NCI-H2107 treated with DMSO at 0.1 percent for 48 hours (cell line): ENCODE data around the gene IRAG1.
A peak's percentile ranks its signal among the peaks of the same experiment; 100 is the strongest.

Experiments used
- DNase-seq: peaks from one replicate; lab custom pipeline; 2025; ENCODE audit not compliant: unreplicated experiment; lab: John Stamatoyannopoulos, UW

IRAG1 gene

DNA sequence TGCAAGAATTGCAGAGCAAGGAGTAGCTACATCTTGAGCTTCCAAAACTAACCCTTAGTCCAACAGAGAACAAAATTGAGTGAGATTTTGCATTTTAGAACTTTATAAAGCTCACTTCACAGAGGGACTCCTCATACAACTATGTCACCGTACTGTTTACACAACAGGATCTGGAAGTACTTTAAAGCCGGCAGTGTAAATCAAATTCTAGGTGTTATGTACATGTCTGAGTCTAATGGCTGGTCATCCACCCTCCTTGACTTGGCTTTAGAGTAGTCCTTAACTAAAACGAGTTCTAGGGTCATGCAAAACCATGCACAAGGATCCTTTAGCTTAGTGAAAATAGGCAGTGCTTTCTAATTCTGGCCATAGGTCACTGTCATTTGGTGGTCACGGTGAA, 23.5 kb downstream of the IRAG1 start:
- peak; percentile 33 for DNase-seq

DNA sequence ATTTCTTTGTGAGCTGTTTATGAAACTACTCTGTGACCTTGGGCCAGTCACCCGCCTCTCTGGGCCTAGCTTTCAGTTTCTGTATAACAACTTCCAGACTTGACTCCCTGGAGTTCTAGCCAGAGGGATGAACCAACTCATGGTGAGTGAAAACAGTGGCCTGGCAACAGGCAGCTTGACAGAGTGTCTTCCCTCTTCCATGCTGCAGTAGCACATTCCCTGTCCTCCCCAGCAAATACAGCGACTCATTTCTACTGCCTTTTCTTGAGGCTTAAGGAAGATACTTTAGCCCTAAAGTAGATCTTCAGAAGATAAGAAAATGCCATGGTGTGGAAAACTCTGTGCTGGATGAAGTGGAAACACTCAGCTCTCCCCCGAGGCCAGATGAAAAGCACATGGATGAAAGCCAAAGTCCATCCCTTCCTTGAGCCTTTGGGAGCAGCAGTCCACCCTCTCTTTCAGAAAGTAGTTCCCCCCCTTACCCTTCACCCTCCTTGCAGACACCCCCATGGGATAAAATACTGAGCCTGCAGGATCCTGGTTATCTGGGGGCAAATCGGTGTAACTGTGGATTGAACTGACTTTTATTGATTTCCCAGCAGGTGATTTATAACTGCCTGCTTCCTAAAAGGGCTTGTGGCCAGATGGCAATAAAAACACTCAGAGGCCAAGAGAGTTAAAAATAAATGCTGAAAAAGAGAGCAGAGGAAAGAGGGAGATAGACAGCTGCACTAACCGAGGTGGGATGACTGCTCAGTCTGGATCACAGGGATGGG, 24.1 kb downstream of the IRAG1 start:
- peak; percentile 42 for DNase-seq

DNA sequence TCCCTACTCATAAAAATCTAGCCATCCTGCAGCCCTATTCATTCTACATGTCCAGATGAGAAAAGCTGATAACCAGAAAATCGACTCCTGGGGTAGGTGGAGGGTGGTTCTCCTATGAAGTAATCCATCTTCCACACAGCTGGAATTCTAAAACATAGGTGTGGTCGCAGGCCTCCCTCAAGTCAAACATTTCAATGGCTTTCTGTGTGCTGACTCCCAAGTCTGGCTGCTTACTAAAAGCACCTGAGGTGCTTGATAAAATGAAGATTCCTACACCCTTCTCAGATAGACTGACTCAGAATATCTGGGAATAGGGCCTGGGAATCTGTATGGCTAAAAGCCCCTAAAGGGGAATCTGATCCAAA, 26.1 kb downstream of the IRAG1 start:
- no peak for DNase-seq

DNA sequence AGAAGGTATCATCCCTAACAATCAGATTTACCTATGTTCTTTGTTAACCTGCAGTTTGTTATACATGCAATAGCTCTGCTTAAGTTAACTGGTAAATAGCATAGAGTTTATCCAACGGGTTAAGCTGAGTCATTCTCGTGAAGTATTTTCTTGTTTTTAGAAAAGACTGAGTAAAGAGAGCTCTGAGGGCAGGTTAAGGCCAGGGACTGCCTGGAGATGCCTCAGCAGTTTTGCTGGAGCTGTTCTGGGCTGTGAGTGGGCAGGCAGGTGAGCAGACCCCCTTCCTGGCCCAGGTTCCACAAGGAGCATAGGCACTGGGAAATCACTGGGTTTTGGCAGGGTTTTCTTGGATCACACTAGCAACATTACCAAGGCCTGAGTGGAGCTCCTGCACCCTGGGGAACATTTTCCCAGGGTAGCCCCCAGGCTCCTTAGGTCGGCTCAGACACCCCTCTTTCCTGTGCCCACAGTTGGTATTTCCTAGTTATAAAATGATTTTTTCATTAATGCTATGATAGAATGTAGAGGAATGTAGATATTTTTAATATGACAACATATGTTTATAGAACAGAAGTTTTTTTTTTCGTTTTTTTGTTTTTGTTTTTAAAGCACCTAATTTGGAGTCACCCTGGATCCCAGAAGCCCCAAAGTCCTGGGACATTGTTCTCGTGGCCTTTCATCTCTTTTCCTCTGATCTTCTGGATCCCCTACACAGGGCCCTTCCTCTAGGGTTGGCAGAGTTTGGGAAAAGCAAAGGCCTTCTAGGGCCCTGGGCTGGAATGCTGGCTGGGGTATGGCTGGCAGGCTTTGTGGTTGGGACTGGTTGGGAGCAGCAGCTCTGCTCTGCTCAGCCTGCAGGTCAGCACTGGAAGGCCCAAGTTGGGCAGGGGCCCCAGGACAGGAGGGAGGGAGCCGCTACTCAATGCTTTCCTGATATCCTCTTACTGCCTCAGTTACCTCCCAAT, 26.7 kb downstream of the IRAG1 start:
- no peak for DNase-seq

DNA sequence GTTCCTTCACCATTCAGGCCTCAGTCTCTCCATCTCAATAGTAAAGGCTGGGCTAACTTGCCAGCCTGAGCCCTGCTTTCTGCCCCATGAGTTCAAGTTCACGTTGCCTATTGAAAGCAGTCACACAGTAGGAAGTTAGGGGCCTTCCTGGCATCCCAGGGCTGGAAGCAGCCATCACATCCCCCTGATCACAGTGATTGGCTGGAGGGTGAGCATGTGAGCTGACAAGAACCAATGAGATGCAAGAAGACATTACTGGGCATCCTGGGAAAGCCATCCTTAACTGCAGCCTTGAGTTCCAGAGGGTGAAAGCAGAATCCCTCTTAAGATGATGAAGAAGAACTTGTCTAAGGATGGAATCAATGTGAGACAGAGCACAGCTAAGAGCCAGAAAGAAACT, 29.1 kb downstream of the IRAG1 start:
- DNase-seq, result no peak

DNA sequence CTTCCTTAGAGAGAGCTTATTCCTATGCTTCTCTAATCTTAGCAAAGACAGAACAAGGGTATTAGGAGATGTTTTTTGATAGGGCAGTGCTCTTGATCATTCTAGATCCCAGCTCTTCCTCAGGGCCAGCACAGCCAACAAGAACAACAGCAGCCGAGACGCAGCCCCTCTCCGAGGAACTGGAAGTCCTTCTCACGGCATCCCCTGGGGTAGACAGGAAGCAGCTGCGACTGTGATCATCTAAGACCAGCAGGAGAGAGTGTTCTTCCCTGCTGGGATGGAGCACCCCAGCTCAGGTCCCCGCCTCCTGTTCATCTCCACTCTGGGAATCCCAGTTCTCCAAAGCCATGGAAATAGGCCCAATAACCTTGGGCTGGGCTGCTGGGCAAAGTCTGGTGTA, 29.6 kb downstream of the IRAG1 start:
- no peak for DNase-seq

DNA sequence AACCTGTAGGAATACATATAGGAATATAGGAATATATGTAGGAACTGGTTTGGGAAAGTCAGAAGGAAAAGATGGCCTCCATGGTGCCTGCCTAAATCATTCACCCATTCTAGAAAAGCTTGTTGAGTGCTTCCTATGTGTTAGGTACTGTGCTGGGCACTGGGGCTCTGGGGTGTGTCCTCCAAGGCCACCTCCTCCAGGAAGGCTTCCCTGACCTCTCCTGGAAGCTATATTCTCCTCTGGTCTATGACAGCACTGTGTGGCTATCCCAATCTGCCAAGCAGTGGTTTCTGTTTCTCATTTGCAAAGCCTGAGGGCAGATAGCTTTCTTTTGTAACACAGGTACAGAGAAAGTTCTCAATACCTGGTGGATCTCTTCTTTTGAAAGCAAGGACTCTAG, 30.2 kb downstream of the IRAG1 start:
- DNase-seq, result no peak

DNA sequence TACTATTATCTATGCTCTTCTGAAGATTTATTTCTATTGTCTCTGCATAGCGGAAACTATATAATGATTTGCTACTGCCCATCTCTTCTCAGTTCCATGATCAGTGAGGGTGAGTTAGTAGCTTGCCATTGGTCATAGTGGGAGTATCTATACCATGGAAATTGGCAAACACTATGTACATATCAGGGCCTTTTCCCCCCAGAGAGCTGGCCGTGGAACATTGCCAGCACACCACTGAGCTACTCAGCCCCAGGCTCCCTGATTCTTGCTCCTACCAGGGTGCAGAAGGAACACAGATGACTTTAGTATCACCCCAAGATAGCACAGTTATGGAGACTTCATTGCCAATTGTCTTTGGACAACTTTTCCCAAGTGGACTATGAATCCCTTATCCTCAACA, 33.2 kb downstream of the IRAG1 start:
- no peak for DNase-seq

DNA sequence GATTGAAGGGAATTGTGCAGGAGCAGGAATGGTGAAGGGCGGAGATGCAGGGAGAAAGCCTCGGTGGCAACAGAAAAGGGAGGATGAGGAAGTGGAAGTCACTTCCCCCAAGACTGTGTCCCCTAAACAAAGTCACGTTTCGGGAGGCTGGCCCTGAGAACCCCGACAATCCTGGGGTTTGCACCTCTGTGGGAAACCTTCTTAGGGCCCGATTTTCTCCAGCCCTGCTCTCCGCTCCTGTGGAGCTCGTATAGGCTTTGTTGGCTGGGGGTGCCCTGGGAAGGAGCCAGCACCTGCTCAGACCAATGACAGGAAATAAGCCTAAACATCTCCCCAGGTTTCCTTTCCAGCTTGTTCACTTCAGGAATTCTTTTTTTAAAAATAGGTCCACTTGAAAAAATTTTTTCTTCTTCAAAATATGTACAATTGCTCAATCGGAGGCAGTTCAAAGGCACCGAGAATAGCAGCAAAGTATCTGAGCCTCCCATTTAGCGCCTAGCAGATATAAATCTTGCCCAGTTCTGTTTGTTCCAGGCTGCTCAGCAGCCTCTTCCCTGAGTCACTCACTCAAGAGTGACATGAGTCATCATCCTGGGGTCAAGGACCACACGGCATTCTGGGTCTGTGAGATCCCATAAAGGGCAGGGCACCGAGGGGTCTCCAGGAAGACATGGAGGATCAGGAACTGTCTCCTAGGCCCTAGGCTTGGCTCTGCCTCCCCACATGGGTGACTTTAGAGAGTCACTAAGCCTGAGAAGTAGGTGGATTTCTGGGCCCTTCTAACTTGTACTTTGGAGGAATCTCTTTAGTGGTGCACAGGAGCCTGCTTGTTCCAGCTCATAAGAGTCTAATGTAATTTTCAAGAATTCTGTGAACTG, 34.0 kb downstream of the IRAG1 start:
- no peak for DNase-seq

DNA sequence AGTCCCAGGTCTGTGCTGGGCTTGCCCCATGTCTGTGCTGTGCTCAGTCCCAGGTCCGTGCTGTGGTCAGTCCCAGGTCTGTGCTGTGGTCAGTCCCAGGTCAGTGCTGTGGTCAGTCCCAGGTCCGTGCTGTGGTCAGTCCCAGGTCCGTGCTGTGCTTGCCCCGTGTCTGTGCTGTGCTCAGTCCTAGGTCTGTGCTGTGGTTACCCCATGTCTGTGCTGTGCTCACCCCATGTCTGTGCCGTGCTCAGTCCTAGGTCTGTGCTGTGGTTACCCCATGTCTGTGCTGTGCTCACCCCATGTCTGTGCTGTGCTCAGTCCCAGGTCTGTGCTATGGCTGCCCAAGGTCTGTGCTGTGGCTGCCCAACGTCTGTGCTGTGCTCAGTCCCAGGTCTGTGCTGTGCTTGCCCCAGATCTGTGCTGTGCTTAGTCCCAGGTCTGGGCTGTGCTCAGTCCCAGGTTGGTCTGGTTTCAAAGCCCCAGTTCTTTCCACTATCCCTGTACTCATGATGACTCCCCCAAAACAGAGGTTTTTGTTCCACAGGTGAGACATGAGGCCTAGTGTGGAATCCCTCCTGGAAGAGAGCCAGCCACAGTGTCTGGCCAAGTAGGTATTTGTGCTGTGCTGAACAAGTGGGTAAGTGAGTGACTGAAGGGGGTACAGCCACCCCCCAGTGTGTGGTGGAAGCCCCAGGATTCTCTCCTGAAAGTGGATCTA, 34.8 kb downstream of the IRAG1 start:
- no peak for DNase-seq

DNA sequence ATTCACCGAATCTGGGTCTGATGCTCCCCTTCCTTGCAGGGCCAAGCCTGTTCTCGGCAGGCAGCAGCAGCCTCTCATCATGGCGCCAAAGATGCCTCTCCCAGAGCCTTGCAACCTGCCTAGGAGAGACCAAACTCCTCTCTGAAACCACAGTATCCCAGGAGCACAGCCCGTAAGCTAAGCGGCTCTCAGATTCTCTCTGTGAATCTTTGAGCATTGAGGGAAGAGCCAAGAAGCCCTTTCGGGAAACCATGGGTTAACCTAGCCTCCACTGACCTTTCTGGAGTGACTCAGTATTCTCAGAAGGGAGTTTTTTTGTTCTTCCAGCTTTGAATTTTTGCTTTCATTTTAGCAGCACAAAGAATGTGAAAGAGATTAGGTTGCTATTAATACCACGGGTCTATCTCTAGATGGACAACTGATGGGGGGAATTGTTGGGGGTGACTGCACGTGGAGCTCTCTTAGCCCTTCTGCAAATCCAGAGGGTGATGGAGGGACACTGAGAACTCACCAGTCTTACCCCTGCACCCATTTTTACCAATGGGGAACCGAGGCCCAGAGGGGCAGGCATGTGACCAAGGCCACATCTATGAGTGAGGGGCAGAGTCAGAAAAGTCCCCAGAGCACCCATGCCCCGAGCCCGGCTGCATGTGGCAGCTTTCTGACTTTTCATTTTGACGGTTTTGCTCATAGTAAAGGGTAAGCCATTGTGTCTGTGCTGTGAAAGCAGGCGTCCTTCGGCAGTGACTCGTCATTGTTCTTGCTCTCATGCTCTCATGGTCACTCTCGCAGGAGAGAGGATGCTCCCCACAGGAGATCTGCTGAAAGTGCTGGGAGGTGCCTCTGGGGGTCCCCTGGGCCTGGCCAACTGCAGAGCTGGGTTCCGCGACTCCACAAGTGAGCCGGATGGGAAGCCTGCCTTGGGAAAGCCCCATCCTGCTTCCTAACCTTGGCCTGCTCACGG, 36.0 kb downstream of the IRAG1 start:
- DNase-seq, result no peak

DNA sequence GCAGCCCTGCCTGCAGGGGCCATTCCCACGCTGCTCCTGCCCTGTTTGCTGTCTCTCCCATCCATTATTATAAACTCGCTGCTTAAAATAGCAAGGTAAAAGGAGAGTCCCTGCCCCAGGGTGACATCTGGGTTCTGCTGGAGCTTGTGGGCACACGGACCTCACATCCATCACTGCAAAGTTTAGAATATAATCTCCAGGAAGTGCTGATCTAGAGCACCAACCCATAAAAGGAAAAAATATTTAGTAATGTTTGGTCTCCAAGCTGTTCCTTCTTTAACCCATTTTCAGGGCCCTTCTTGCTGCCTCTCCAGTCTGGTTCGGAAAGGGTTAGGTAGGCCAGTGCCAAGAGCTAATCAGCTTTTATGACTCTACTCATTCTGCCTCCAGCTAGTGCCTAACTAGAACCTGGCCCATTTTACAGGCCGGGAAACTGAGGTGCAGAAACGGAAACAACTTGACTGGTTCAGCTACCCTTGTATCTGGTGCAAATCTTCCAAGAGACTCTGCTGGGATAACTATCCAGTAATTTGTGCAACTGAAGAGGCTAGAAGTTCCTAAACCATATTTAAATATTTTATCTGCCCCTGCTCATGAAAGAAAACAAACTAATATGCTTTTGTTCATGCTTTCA, 37.5 kb downstream of the IRAG1 start:
- no peak for DNase-seq

DNA sequence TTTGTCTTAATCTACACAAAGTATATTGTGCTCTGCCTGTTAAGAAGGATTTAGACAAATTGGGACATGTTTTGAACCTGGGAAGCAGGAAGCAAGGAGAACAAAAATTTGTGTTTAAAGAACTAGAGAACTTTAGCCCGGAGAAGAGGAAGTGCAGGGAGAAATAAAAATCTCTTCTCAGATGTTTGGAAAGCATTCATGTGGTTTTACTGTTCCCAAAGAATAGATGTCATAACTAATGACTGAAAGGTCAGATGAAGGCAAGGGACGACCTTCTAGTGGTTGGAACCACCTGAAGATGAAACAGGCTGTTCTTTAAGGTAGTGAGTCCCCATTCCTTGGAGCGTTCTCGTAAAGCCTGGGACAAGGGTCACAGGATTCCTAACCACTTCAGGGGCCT, 38.3 kb downstream of the IRAG1 start:
- no peak for DNase-seq

DNA sequence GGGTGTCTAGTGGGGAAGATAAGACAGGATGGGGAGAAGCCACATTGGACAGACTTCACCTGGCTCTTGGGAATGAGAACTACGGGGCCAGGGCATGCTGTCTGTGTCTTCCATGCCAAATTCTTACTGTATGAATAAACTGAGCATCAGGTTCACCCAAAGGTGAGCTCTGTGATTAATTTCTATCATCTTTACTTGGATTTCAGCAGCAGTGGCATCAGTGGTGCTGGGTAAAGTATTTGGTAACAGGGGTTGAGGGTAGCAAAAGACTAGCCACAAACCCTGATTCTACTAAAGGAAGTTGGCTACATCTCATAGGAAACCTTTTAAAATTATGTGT, 38.8 kb downstream of the IRAG1 start:
- DNase-seq, result no peak

DNA sequence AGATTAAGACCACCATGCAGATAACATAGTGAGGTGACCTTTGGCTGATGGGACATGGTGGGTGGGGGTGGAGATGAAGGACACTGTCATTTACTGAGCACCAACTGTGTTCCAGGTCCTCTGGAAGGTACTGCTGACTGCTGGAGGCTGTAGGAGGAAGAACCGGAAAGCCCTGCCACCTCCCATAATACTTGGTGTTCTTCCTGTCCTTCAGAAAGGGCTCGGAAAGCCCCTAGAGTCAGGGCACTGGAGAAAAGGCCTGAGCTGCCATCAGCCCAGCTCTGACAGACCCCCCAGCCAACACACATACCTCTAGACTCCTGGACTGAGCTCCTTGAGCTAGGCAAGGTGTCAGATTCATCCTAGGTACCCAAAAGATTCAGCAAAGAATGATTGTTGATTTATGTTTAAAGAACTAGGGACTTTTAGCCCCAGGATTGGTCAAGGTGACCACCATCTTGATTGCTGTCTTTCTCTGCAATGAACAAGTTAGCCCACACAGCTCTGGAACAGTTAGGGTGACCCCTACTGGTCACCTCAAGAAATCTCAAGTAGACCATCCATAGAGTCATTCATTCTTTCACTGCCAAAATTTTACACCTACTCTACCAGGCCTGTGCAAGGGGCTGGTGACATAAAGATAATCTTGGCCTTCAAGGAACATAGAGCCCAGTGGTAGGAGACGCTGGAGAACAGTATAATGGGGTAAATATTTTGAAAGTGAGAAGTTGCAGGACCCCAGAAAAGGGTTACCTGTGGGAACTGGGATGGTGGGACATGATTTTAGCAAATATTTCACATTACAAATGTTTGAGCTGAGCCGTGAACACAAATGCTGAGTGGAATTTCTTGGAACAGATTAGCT, 39.4 kb downstream of the IRAG1 start:
- peak; percentile 10 for DNase-seq

DNA sequence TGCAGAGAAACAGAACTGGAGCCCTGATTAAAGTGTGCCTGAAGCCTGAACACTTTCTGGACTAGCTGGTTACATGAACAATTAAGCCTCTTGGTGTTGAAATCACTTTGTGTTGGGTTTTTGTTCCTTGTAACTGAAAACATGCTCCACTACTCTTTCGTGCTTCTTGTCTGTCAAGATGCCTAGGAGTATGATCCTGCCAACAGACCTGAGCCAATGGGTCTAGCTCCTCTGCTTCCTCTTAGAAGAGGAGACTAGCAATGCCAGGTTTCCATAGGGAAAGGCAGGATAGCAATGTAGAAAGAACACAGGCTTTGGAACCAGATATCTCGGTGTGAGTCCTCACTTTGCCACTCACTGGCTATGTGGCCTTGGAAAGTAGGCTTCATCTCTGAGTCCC, 40.3 kb downstream of the IRAG1 start:
- DNase-seq, result no peak

DNA sequence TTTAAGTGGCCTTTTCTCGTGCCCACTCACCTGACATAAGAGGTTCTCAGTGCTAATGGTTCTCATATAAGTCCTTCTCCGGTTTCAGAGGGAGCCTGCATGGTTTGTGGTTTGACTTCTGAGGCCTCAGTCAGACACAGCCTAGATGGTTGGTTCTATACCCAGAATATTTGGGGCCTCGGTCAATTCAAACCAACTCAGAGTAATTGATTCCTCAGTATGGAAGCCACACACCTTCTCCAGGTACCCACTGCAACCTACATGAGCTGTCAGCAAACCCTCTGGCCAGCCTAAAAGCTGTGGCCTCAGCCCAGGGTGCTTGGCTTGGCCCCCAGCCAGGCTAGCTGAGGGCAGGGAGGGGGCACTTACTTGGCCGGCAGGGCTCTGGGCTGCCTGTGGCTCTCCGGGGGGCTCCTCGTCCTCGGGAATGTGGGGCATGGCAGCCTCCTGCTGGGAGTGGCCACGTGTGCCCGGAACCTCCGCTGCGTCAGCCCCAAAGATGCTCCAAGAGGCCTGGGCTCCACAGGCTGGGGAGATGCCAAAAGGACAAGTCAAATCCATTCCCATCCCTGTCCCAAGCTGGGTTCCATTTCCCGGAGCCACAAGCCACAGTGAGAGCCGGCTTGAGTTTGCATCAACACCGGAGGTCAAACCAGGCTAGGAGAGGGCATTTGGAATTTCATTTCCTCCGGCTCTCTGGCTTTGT, 41.7 kb downstream of the IRAG1 start:
- peak; percentile 50 for DNase-seq

DNA sequence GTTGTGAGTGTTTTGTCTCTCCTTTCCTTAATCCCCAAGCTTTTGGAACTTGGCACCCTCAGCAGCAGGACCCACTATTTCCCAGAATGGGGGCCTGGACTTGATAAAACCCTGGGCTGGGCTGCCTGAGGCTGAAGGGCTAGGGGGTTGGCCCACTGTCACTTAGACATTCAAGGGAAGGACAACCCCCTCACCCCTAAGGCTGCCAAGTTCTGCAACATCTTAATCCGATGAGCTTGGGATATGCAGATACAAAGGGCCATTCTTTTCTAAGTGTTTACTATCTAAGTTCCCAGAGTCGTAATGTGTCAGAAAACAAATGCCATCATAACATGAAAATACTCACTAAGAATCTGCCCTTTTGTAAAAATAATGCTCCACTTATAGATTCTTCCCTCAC, 42.9 kb downstream of the IRAG1 start:
- no peak for DNase-seq
